ENCODE results near the gene CDH5.
"Not testable (repeated sequence)": the region's sequence is repeated elsewhere in the genome, so short reads cannot be mapped to it uniquely, and the experiment has no call there.

Gene CDH5

DNA sequence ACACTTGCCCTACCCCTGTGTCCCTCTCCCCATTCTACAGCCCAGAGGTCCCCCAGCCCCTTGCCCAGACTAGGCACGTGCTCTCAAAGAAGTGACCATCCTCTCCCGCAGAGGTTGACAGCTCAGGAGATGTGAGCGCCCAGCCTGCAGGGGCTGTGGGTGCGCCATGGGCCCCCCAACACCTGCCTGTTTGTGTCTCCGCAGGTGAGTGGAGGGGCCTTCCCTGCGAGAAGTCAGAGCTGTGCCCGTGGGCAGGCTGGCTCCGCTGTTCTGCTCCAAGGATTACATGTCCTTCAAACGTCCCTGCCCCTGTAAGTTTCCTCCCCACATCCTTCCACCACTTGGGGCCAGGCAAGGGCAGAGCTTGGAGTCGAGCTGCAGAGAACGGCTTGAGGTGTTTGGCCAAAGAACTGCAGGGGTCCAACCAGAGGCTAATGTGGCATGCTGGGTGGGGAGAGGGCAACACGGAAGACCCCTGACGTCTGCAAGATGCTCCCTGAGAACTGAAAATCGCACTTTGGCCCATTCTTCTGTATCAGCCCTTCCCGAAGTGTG is 71.0 kb downstream of the CDH5 start:
- DNase-seq (ENCODE audit: low read depth), result no peak

DNA sequence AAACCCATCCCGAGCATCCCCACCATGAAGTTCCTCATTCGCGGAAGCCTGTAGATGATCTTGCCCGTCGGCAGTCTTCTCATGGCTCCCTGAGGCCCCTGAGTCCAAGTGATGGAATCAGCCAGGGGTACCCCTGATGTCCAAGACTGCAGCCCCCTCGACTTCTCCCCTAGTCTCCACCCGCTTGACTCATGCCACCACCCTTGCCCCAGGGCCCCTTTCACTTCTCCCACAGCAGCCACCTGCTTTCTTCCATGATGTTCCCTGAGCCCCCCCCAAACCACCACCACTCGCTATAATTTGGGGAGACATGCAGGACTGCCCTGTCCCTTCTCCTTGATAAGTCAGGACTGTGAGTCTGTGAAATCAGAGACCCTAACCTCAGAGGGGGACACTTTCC is 72.0 kb downstream of the CDH5 start:
- DNase-seq (ENCODE audit: low read depth), result no peak

DNA sequence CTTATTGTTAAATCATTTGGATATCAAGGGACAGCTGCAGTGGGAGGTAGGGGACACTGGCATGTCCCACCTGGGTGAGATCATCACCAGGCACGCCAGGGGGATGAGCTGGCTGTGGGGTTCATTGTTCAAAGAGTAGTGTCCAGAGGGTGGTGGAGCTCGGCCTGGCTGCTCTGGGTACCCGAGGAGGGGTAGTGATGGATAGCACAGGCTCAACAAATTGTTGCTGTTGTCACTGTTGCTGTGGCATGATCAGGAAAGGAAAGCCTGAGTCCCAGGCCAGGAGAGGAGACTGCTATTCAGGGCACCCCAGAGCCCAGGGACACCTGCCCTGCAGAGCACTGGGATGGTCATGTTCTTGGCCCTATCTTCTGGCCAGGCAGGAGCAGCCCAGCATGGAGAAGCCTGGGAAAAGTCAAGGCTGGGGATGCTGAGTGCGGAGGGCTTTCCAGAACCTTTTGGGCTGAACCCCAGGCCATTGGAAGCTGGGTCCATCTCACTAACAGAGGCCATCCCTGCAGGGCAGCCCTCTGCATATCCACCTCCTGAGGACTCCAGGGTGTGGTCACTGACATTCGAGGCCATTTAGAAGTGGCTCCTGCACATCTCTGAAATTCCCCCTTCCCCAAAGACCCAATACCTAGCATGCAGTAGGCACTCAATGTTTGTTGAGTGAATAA is 72.7 kb downstream of the CDH5 start:
- DNase-seq (ENCODE audit: low read depth), result no peak

DNA sequence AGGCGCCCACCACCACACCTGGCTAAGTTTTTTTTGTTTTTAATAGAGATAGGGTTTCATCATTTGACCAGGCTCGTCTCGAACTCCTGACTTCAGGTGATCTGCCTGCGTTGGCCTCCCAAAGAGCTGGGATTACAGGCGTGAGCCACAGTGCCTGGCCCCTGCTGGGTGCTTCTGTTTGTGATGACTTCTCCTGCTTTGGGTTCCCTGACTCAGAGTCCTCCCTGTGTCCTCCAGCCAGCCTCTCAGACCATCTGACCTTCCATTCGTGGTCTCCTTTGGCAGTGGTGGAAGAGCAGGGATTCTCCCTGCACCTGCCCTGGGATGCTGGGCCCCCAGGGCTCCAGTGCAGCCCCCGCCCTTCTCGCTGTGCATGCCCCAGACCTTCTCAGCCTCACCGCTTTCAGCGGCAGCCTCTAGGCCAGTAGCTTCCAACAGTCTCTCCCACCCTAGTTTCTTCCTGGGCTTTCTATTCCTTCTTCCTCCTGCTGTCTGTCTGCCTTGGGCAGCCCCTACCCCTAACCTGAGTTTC is 73.8 kb downstream of the CDH5 start:
- DNase-seq (ENCODE audit: low read depth), result no peak

DNA sequence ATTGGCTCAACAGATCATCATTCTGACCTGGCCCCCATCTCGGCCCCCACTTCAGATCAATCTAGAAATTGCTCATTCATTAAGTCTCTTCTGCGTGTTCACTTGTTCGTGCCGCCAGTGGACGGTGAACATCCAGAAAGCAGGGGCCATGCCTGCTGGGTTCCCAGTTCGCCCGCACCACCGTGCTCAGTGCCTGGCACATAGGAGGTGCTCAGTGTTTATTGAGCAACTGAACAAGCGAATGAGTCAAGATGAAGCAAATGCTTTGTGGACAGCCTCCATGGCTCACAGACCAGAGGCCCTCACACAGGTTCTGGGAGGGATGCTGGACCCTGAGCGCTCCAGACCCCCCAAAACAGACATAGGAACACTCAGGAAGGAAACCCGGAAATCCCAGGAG is 74.5 kb downstream of the CDH5 start:
- DNase-seq (ENCODE audit: low read depth), result no peak

DNA sequence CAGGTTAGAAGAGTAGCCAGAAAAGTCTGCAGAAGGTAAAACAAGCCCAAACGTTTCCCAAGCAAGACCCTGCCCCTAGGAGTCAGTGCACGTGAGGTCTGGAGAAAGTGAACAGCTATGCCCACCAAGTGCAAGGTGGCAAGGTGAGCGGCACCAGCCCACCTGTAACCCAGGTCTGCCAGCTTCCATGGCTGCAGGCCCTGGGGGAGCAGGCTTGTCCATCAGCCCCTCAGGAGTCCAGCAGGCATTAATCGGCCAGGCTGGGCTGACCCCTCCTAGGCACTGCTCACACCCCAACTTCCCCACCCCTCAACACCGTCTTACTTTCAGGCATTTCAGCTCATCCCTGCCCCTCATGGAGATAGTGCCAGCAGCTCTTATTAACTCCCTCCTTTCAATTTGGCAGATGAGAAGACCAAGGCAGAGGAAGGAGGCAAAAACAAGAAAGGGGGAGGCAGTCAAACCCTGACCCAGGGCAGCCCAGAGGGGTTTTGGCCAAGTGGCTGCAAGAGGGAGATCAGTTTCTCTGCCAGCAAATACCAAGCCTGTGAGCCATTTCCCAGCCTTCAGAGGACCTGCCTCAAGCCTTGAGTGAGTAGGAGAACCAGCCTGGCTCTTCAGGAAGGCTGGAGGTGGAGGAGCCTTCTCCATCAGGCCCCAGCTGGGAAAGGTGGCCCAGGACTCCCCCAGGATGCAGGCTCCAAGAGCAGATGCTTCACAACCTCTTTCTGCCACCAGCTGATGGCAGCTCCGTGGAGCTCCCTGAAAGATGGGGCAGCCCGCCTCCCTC is 75.3 kb downstream of the CDH5 start:
- DNase-seq (ENCODE audit: low read depth), result no peak

DNA sequence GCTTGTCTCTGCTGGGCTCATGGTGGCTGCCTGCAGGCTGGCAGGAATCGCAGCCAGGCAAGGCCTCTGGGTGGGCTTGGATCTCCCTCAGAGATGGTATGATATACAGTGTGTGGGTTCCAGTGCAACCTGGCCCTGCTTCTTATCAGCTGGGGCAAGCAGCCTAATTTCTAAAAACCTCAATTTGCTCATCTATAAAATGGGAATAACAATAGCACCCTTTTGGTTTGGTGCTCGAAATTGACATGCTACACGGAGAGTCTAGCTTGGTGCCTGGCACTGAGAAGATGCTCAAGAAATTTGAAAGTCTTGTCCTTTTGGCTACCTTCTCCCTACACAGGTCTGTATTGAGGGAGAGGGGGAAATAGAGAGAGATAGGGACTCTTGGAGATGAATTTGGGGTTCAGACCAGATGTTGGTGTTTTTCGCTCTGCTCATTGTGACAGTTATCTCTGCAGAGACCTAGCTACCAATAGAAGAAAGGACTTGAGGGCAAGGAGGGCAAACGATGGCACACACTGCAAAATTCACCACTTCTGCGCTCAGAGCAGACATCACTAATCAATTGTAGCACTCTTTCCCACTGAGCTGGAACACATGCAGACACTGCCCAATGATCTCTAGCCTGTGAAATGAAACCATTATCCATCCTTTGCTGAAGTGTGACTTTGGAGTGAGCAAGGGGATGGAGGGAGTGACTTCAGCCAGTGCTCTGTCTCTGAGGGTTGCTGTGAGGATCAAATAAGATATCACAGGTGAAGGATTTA is 76.2 kb downstream of the CDH5 start:
- DNase-seq (ENCODE audit: low read depth), result no peak

DNA sequence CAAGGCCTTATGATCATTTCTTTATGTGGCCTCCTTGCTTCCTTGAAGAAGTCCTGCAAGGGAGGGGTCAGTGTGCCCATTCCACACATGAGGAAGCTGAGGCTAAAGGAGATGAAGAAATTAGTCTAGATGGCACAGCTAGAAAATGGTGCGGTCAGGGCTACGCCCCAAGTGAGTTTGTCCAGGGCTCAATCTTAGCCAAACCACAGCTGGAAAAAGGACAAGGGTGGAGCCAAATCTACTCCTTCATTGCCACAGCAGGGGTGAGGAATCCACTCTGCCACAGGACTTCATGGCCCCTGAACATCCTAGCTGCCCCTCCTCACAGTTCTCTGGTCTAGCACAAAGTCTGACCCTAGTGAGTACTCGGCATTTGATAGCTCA is 76.8 kb downstream of the CDH5 start:
- no peak for DNase-seq (ENCODE audit: low read depth)

DNA sequence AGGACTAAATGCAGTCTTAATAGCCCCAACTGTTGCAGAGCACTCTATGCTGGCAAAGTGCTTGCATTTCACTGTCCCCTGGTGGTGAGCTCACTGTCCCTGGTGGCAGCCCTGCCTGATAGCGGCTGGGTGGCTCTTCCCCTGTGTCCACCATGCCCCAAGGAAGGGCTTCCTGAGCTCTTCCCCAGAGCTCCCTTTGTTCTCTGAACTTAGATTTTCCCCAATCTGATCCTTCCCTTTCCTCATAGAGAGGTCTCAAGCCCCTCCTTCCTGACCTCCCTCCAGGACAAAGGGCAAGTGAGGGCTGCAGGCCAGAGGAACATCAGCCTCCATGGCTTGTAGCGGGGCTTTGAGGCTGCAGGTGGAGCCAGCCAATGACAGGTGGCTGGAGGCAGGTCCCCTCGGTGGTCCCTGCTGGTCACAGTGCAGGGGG is 77.6 kb downstream of the CDH5 start:
- no peak for DNase-seq (ENCODE audit: low read depth)

DNA sequence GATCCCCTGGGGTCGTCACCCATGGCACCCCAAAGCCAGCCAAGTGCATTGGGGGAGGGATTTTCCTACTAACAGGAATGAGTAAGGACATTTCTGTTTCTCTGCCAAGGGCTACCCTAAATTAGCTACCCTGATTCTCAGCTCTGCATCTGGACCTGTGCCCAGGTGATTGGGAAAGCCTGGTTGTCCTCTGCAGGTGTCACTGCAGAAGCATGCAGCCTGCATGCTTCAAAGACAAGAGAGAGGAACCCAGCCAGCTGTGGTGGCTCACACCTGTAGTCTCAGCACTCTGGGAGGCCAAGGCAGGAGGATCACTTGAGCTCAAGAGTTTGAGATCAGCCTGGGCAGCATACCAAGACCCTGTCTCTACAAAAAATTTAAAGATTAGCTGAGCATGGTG is 80.2 kb downstream of the CDH5 start:
- no peak for DNase-seq (ENCODE audit: low read depth)

DNA sequence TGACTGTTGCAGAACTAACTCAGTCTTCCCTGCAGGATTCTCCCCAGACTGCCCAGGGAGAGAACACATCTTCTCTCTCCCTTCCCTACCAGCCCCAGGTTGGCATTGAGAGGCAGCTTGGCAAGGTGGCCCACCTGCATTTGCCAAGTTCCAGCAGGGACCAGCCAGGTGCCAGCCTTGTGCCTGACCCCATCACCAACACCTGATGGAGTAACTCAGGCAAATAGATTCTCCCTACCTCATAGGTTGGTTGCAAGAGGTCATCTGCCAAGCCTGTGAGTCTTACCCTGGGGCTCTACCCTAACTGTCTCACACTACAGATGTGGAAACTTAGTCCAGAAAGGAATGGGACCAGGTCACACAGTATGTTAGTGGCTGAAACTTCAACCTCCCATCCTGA is 81.0 kb downstream of the CDH5 start:
- no peak for DNase-seq (ENCODE audit: low read depth)

DNA sequence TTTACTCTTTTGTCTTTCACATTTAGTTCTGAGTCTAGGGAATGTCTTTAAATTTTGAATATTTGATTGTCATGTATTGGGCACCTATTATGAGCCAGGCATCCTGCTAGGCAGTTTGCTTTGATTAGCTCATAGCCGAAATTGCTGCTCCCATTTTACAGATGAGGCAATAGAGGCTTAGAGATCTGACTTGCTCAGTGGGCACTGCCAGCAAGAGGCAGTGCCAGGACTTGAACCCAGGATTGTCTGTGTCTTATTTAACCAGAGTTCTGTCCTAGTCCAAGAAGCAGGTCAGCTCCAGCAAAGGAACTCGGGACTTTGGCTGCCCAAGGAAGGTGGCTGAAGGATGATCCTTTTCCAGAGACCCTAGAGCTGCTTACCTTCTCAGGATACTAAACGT is 85.1 kb downstream of the CDH5 start:
- no peak for DNase-seq (ENCODE audit: low read depth)

DNA sequence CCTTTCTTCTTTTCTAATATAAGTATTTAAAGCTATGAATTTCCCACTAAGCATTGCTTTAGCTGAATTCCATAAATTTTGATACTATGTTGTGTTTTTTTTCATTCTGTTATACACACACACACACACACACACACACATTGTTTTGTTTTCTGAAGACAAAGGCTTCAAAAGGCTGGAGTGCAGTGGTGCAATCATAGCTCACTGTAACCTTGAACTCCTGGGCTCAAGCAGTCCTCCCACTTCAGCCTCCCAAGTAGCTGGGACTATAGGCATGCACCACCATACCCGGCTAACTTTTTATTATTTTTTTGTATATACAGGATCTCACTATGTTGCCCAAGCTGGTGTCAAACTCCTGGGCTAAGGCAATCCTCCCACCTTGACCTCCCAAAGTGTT is 86.7 kb downstream of the CDH5 start:
- DNase-seq (ENCODE audit: low read depth), result not testable (repeated sequence)
